ENCODE data around the gene DEFB126.

GRCh38 chr20:103456-103855 lies 38.9 kb upstream of the DEFB126 start:
- TF ChIP-seq POLR2A (IDR thresholded peaks at IDR 0.05; ENCODE audit: low read length), result no peak
- TF ChIP-seq GATA1 (IDR thresholded peaks at IDR 0.05; ENCODE audit: low read depth, low read length), result no peak
